Peyer's patch (tissue), 4 donors: Measurements from ENCODE around the gene IRF8.

Experiments used
- CTCF ChIP-seq, 6 experiments: fragments of 450-650 bp in 4 of 6; fragments of 200-600 bp in 2 of 6; sonication (generic) in 1 of 6; IDR thresholded peaks; one replicate each; pipeline ENCODE4 v1.5.1; 2017 to 2019; ENCODE audit warnings: antibody characterized with exemption in 6 of 6, mild to moderate bottlenecking in 3 of 6, moderate library complexity in 1 of 6
- POLR2A ChIP-seq, 2 donors: fragments of 450-650 bp; IDR thresholded peaks; one replicate each; pipeline ENCODE4 v1.5.1; 2017; ENCODE audit warnings: antibody characterized with exemption in 2 of 2, mild to moderate bottlenecking in 2 of 2, moderate library complexity in 2 of 2

GRCh38 chr16:85879975-85880831 is 18.8 kb upstream of the IRF8 start:
- TF ChIP-seq CTCF (IDR thresholded peaks at IDR 0.05) = no peak
- no peak for TF ChIP-seq POLR2A (IDR thresholded peaks at IDR 0.05)
